Activated CD4-positive, alpha-beta memory T cell treated with anti-CD3 and anti-CD28 coated beads, Interleukin-2, amount 10 ng/mL, durations not matched to agents 7 days and 5 days (primary cell): ENCODE measurements around the gene PGA5. TPM values are rescaled to one million over a fixed set of nuclear protein-coding genes. Genes with fewer than 3 reads are reported as not detected.
"Not testable (repeated sequence)": the region's sequence is repeated elsewhere in the genome, so short reads cannot be mapped to it uniquely, and the experiment has no call there.

Source experiments
- CTCF ChIA-PET: fragments of 350-600 bp; sonication (Branson Sonifier 250); formaldehyde crosslinking; loops from one replicate; lab custom pipeline; 2021; ENCODE audit warnings: antibody characterized with exemption, inconsistent platforms; lab: Charles Lee
- POLR2A ChIA-PET: fragments of 350-600 bp; sonication (Branson Sonifier 250); formaldehyde crosslinking; loops from one replicate; lab custom pipeline; 2021; ENCODE audit warnings: antibody characterized with exemption; lab: Charles Lee
- DNase-seq: peaks from one replicate; pipeline ENCODE4 v3.0.0-alpha.2; 2020
- H3K27ac Mint-ChIP-seq: one replicate; pipeline ENCODE4 v1.8.0; 2021; ENCODE audit warnings: mild to moderate bottlenecking, mixed read lengths
- H3K27me3 Mint-ChIP-seq: one replicate; pipeline ENCODE4 v1.8.0; 2021; ENCODE audit warnings: mixed read lengths
- H3K36me3 Mint-ChIP-seq: one replicate; pipeline ENCODE4 v1.8.0; 2021; ENCODE audit warnings: low read depth, mixed read lengths
- H3K4me1 Mint-ChIP-seq: one replicate; pipeline ENCODE4 v1.8.0; 2021; ENCODE audit warnings: mixed read lengths
- H3K4me3 Mint-ChIP-seq: one replicate; pipeline ENCODE4 v1.8.0; 2021; ENCODE audit warnings: mild to moderate bottlenecking, mixed read lengths
- H3K9me3 Mint-ChIP-seq: one replicate; pipeline ENCODE4 v1.8.0; 2021; ENCODE audit warnings: mixed read lengths
- total RNA-seq, 2 experiments: library from RNA; stranded (reverse); gene quantifications; one replicate each; pipeline ENCODE4 v1.2.3, GENCODE V29; 2021

PGA5 gene
- total RNA-seq: not detected

GRCh38 chr11:61240875-61241274 lies at the start of gene PGA5:
TSS of gene PGA5 (plus strand) at chr11:61241175. CDS start at chr11:61241227, 52 bp downstream.
- H3K9me3 Mint-ChIP-seq, POLR2A ChIA-PET, H3K36me3 Mint-ChIP-seq, H3K4me1 Mint-ChIP-seq, H3K4me3 Mint-ChIP-seq, H3K27me3 Mint-ChIP-seq, CTCF ChIA-PET, DNase-seq, H3K27ac Mint-ChIP-seq: not testable (repeated sequence)

- ChIA-PET POLR2A (no interaction called here), CTCF (no interaction called here)
- Mint-ChIP-seq H3K27ac (no peak overlapping the region), H3K36me3 (no peaks in the 10 kb centered on the region), H3K4me1 (peaks cover 3% of the 10 kb centered on the region), H3K27me3 (peaks cover 26% of the 10 kb centered on the region), H3K9me3 (no peaks in the 10 kb centered on the region), H3K4me3 (no peak overlapping the region)
- no peak for DNase-seq
Observed at GRCh38 chr11:61193596-61193995, 47.4 kb upstream of the PGA5 start.

- ChIA-PET CTCF (no interaction called here), POLR2A (no interaction called here)
- H3K9me3 Mint-ChIP-seq: peaks cover 3% of the 10 kb centered on the region
- H3K4me1 Mint-ChIP-seq: peaks cover 3% of the 10 kb centered on the region
- H3K36me3 Mint-ChIP-seq: no peaks in the 10 kb centered on the region
- H3K27ac Mint-ChIP-seq: no peak overlapping the region
- no peak for DNase-seq
- no peak overlapping the region for H3K4me3 Mint-ChIP-seq
- H3K27me3 Mint-ChIP-seq: peaks cover 26% of the 10 kb centered on the region
Observed at GRCh38 chr11:61194169-61194671, 46.8 kb upstream of the PGA5 start.

DNA sequence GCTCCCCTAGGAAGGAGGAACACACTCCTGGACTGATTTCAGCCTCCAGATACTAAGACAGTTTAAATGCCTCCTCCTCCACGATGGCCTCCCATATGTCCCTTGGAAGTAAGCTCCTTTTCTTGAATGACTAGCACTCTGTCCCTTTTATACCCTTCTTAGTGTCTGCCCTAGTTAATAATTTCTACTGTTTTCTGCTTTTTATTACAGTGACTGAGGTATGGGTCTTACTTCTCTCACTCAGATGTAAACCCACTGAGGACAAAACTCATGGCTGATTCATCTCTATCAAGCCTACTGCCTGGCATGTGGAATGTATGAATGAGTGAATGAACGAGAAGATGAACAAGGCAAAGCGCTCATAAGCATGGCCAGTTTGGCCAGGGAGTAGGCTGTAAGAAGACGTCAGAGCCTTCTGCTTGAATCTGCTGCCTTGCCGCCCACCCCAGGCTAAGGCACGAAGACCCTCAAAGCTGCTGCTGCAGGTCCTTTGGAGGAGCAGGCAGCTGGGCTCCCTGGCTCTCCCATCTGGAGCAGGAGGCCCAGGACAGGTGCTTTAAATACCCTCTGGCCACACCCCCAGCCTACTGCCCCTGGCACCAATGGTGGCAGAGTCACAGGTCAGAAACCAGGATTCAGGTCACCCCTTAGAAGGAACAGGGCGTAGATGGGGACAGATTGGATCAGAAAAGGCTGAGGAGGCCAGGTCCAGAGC lies 45.8 kb upstream of the PGA5 start:
- Mint-ChIP-seq H3K4me3 (no peak overlapping the region), H3K27me3 (peaks cover 24% of the 10 kb centered on the region), H3K9me3 (peaks cover 5% of the 10 kb centered on the region), H3K36me3 (no peaks in the 10 kb centered on the region), H3K4me1 (no peaks in the 10 kb centered on the region), H3K27ac (no peak overlapping the region)
- no peak for DNase-seq
- POLR2A ChIA-PET: interaction anchor here (0.5 kb wide), 1 partner anchor 75 kb away, joined by 3 read pairs; no protein-coding TSS in a partner anchor
- CTCF ChIA-PET: interaction anchor here (1.1 kb wide), 1 partner anchor 8 kb away, joined by 5 read pairs; no protein-coding TSS in a partner anchor

GRCh38 chr11:61195719-61196118 lies 45.3 kb upstream of the PGA5 start:
- Mint-ChIP-seq H3K9me3 (peaks cover 5% of the 10 kb centered on the region), H3K4me3 (no peak overlapping the region), H3K4me1 (no peaks in the 10 kb centered on the region), H3K27ac (no peak overlapping the region), H3K27me3 (peaks cover 28% of the 10 kb centered on the region), H3K36me3 (no peaks in the 10 kb centered on the region)
- CTCF ChIA-PET: interaction anchor here (1.1 kb wide), 1 partner anchor 8 kb away, joined by 5 read pairs; no protein-coding TSS in a partner anchor
- DNase-seq: no peak
- POLR2A ChIA-PET: interaction anchor here (0.5 kb wide), 1 partner anchor 74 kb away, joined by 3 read pairs; no protein-coding TSS in a partner anchor

- no peak overlapping the region for H3K27ac Mint-ChIP-seq
- ChIA-PET CTCF (no interaction called here), POLR2A (no interaction called here)
- H3K27me3 Mint-ChIP-seq: peaks cover 31% of the 10 kb centered on the region
- H3K9me3 Mint-ChIP-seq: peaks cover 5% of the 10 kb centered on the region
- DNase-seq: no peak
- H3K4me1 Mint-ChIP-seq: peaks cover 4% of the 10 kb centered on the region
- no peak overlapping the region for H3K4me3 Mint-ChIP-seq
- H3K36me3 Mint-ChIP-seq: no peaks in the 10 kb centered on the region
Observed at GRCh38 chr11:61198361-61198760, 42.6 kb upstream of the PGA5 start.

DNA sequence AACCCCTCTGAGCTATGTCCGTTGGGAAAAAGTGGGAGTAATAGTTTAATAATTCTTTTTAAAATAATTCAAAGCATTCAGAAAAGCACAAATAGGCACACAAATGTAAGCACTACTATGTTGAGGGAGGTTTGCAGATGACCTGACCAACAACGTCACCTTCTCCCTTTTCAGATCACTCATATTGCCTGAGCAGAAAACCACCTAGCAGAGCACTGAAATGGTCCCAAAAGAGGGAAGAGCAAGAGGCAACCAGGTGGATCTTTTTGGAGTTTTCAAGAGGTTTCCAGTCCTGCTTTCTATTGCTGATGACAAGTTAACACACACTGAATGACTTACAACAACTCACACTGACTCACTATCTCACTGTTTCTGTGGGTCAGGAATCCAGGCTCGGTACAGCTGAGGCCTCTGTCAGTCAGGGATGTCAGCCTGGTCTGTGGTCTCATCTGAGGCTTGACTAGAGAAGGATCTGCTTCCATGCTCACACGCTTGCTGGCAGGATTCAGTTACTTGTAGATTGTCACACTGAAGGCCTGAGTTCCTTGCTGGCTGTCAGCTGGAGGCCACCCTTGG lies 41.9 kb upstream of the PGA5 start:
- CTCF ChIA-PET: no interaction called here
- POLR2A ChIA-PET: no interaction called here
- H3K4me1 Mint-ChIP-seq: peaks cover 4% of the 10 kb centered on the region

GRCh38 chr11:61201476-61201875 lies 39.5 kb upstream of the PGA5 start:
- Mint-ChIP-seq H3K27me3 (peaks cover 23% of the 10 kb centered on the region), H3K4me1 (peaks cover 4% of the 10 kb centered on the region), H3K4me3 (no peak overlapping the region), H3K36me3 (no peaks in the 10 kb centered on the region), H3K27ac (no peak overlapping the region), H3K9me3 (peaks cover 5% of the 10 kb centered on the region)
- CTCF ChIA-PET: interaction anchor here (0.9 to 1.2 kb wide), 2 partner anchors 13 to 14 kb away, joined by 3 to 5 read pairs; no protein-coding TSS in a partner anchor
- DNase-seq: no peak
- POLR2A ChIA-PET: no interaction called here

More for the DNA sequence above, 41.9 kb upstream of the PGA5 start:
- no peak for DNase-seq
- no peak overlapping the region for H3K27ac Mint-ChIP-seq
- H3K9me3 Mint-ChIP-seq: peaks cover 5% of the 10 kb centered on the region
- peaks cover 31% of the 10 kb centered on the region for H3K27me3 Mint-ChIP-seq
- no peaks in the 10 kb centered on the region for H3K36me3 Mint-ChIP-seq
- H3K4me3 Mint-ChIP-seq: no peak overlapping the region

- H3K4me3 Mint-ChIP-seq, POLR2A ChIA-PET, H3K27ac Mint-ChIP-seq, H3K9me3 Mint-ChIP-seq, H3K36me3 Mint-ChIP-seq, H3K4me1 Mint-ChIP-seq, DNase-seq: not testable (repeated sequence)
- H3K27me3 Mint-ChIP-seq: peaks cover 18% of the 10 kb centered on the region
- CTCF ChIA-PET: interaction anchor here (0.6 kb wide), 1 partner anchor 279 kb away, joined by 4 read pairs; no protein-coding TSS in a partner anchor
Observed at GRCh38 chr11:61202950-61203746, 37.8 kb upstream of the PGA5 start, which contains the start of gene PGA3. TSS of gene PGA3 (plus strand) at chr11:61203515. CDS start at chr11:61203565, 50 bp downstream.

DNA sequence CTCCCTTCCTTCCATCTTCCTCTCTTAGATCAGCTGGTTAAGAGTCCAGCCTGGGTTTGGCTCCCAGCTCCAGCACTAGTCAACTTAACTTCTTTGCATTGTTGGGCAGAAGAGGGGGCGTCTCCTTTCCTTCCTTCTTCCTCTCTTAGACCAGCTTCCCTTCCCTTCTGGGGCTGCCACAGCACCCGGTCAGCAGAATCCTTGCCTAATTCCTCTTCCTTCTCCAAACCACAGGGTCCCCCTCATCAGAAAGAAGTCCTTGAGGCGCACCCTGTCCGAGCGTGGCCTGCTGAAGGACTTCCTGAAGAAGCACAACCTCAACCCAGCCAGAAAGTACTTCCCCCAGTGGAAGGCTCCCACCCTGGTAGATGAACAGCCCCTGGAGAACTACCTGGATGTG lies 37.1 kb upstream of the PGA5 start:
- H3K4me1 Mint-ChIP-seq, CTCF ChIA-PET, DNase-seq, H3K4me3 Mint-ChIP-seq, H3K9me3 Mint-ChIP-seq, H3K27ac Mint-ChIP-seq, H3K36me3 Mint-ChIP-seq, POLR2A ChIA-PET: not testable (repeated sequence)
- peaks cover 18% of the 10 kb centered on the region for H3K27me3 Mint-ChIP-seq

GRCh38 chr11:61204502-61205059 lies 36.4 kb upstream of the PGA5 start:
- H3K27ac Mint-ChIP-seq, POLR2A ChIA-PET, H3K4me1 Mint-ChIP-seq, H3K4me3 Mint-ChIP-seq, H3K9me3 Mint-ChIP-seq, DNase-seq, CTCF ChIA-PET, H3K36me3 Mint-ChIP-seq: not testable (repeated sequence)
- peaks cover 18% of the 10 kb centered on the region for H3K27me3 Mint-ChIP-seq

DNA sequence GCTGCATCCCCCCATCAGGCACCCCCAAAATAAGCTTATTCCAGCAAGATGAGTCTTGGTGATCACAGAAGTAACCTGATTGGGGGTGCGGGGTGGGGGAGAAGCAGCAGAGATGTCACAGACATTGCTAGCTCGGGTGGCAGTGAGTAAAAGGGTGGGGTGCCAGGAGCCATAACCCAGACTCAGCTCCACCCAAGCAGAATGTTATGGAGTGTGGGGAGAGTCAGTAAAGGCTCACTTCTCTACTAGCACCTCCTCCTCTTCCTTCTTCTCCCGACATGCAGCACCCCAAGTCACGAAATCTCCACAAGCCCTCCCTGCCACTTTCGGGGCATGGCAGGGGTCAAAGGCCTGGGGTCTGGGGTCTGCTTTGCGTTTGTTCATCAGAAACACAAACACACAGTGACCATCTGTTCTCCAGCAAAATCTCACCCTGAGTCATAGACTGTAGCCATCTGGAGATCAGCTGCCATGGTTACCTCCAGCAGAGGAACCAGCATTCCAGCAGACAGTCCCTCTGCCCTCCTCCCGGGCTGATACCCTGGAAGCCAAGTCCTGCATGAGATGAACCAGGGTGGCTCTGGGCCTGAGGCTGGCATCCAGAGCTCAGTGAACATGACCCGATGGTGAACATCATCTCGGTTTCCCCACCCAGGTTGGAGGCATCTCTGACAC lies 33.2 kb upstream of the PGA5 start:
- H3K27ac Mint-ChIP-seq, H3K9me3 Mint-ChIP-seq, CTCF ChIA-PET, H3K4me3 Mint-ChIP-seq, POLR2A ChIA-PET, DNase-seq, H3K27me3 Mint-ChIP-seq, H3K4me1 Mint-ChIP-seq, H3K36me3 Mint-ChIP-seq: not testable (repeated sequence)
